ENCODE measurements around the gene REEP1. TPM values are rescaled to one million over a fixed set of nuclear protein-coding genes. Genes with fewer than 3 reads are reported as not detected.

REEP1 gene
- total and polyA plus RNA-seq, 8 donors, result 2.9 to 29.9 (median 6.4) TPM; not detected in 1

- DNase-seq, result no peak
- TF ChIP-seq POLR2AphosphoS5 (IDR thresholded peaks at IDR 0.05) (no peak), EP300 (IDR thresholded peaks at IDR 0.05) (no peak), POLR2A (IDR thresholded peaks at IDR 0.05) (no peak), CTCF (IDR thresholded peaks at IDR 0.05) (no peak)
- Histone ChIP-seq H3K4me3 (no peak overlapping the region), H3K4me1 (peaks cover 10 to 17% (median 13%) of the 10 kb centered on the region in 4 donors), H3K9me3 (peaks cover 0 to 26% (median 17%) of the 10 kb centered on the region in 4 donors), H3K27ac (no peak overlapping the region), H3K36me3 (peaks cover 0 to 5% (median 2%) of the 10 kb centered on the region in 4 donors), H3K27me3 (no peaks in the 10 kb centered on the region)
- 92 to 98% (median 95%) methylated on average over 2 of the region's 2 CpGs for WGBS, 5 donors
- intact Hi-C loops (cut with DNase I; ENCODE audit: low total_unique reads), result no loop called here
Measured at GRCh38 chr2:86272111-86272510, 65.3 kb downstream of the REEP1 start.

- TF ChIP-seq CTCF (IDR thresholded peaks at IDR 0.05), result no peak
- no peak for TF ChIP-seq EP300 (IDR thresholded peaks at IDR 0.05)
- no peak for TF ChIP-seq POLR2A (IDR thresholded peaks at IDR 0.05)
- no peak for TF ChIP-seq POLR2AphosphoS5 (IDR thresholded peaks at IDR 0.05)
- Histone ChIP-seq H3K36me3 (peaks cover 0 to 5% (median 2%) of the 10 kb centered on the region in 4 donors), H3K4me1 (peaks cover 10 to 17% (median 13%) of the 10 kb centered on the region in 4 donors), H3K4me3 (no peak overlapping the region), H3K27me3 (no peaks in the 10 kb centered on the region), H3K27ac (no peak overlapping the region), H3K9me3 (peaks cover 0 to 26% (median 17%) of the 10 kb centered on the region in 4 donors)
- intact Hi-C loops (cut with DNase I; ENCODE audit: low total_unique reads), result no loop called here
- no peak for DNase-seq
Measured at GRCh38 chr2:86271248-86271647, 66.2 kb downstream of the REEP1 start.

GRCh38 chr2:86263956-86264355, 73.5 kb downstream of the REEP1 start:
- DNase-seq, result no peak
- TF ChIP-seq POLR2AphosphoS5 (IDR thresholded peaks at IDR 0.05) (no peak), POLR2A (IDR thresholded peaks at IDR 0.05) (no peak), CTCF (IDR thresholded peaks at IDR 0.05) (no peak), EP300 (IDR thresholded peaks at IDR 0.05) (no peak)
- Histone ChIP-seq H3K27ac (no peak overlapping the region), H3K9me3 (no peaks in the 10 kb centered on the region), H3K27me3 (no peaks in the 10 kb centered on the region), H3K4me1 (no peaks in the 10 kb centered on the region), H3K36me3 (no peaks in the 10 kb centered on the region), H3K4me3 (no peak overlapping the region)
- intact Hi-C loops (cut with DNase I; ENCODE audit: low total_unique reads), result no loop called here
- 78 to 89% (median 84%) methylated on average over 2 to 6 of the region's 6 CpGs for WGBS, 5 donors

- Histone ChIP-seq H3K27ac (no peak overlapping the region), H3K27me3 (no peaks in the 10 kb centered on the region), H3K4me3 (no peak overlapping the region), H3K36me3 (no peaks in the 10 kb centered on the region), H3K4me1 (peaks cover under 1 to 6% (median 1%) of the 10 kb centered on the region in 4 donors), H3K9me3 (no peaks in the 10 kb centered on the region)
- WGBS, 5 donors, result 90 to 98% (median 94%) methylated on average over 2 of the region's 2 CpGs
- no peak for DNase-seq
- intact Hi-C loops (cut with DNase I; ENCODE audit: low total_unique reads), result no loop called here
- TF ChIP-seq EP300 (IDR thresholded peaks at IDR 0.05) (no peak), POLR2AphosphoS5 (IDR thresholded peaks at IDR 0.05) (no peak), POLR2A (IDR thresholded peaks at IDR 0.05) (no peak), CTCF (IDR thresholded peaks at IDR 0.05) (no peak)
Measured at GRCh38 chr2:86260978-86261377, 76.4 kb downstream of the REEP1 start.
